Stimulated activated CD4-positive, alpha-beta T cell treated with anti-CD3 and anti-CD28 coated beads, Interleukin-2, amount 100 ng/mL, for 4 hours (primary cell): ENCODE data around the gene PPP1R14B.

Source experiments
- DNase-seq: peaks from one replicate; pipeline ENCODE4 v3.0.0-alpha.2; 2020; ENCODE audit warnings: low read depth

The PPP1R14B gene, protein sequence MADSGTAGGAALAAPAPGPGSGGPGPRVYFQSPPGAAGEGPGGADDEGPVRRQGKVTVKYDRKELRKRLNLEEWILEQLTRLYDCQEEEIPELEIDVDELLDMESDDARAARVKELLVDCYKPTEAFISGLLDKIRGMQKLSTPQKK

GRCh38 chr11:64246871-64247728 lies at the start of gene PPP1R14B:
TSS of gene PPP1R14B (minus strand) at chr11:64246943. CDS start at chr11:64246673, 270 bp downstream.
- DNase-seq, result peak; percentile 77

- DNase-seq, result no peak
These were observed 49.5 kb upstream of the PPP1R14B start for GRCh38 chr11:64296236-64296635.

DNA sequence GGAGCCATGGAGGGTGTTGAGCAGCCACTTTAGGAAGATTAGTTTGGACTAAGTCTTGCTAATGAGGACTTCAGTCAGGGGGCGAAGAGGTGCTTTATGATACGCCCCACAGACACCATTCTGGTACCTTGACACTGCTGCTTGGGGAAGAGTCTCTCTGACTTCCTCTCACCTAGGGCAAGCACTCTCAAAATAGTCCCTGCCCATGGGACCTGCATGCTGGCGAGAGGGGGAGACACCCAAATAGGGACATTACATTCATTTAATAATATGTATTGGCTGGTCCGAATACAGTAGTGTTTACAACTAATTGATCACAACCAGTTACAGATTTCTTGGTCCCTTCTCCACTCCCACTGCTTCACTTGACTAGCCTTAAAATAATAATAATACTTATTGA lies 49.0 kb upstream of the PPP1R14B start:
- no peak for DNase-seq

DNA sequence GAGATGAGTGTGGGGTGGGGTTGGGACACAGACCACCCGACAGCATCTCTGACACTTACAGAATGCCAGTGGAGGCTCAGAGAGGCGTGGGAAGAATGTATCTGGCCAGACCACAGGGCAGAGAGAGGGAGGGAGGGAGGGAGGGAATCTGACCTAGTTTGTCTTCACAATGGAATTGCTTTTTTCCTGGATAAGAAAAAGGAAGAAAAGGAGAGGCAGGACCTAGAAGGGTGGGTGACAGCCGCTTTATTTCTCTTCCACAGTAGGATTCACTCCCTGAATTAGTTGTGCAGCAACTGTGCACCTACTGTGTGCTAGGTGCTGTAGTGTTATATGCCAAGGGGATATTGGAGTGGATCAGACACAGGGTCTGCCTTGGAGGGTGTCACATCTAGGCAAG lies 48.0 kb upstream of the PPP1R14B start:
- DNase-seq, result no peak

- no peak for DNase-seq
These were observed 45.9 kb upstream of the PPP1R14B start for GRCh38 chr11:64292460-64293254.

GRCh38 chr11:64291752-64292459 lies 45.2 kb upstream of the PPP1R14B start:
- no peak for DNase-seq

GRCh38 chr11:64291262-64291751 lies 44.6 kb upstream of the PPP1R14B start, which contains the start of gene KCNK4:
TSS of gene KCNK4 (plus strand) at chr11:64291302. CDS start at chr11:64293019, 1,717 bp downstream.
- no peak for DNase-seq

DNA sequence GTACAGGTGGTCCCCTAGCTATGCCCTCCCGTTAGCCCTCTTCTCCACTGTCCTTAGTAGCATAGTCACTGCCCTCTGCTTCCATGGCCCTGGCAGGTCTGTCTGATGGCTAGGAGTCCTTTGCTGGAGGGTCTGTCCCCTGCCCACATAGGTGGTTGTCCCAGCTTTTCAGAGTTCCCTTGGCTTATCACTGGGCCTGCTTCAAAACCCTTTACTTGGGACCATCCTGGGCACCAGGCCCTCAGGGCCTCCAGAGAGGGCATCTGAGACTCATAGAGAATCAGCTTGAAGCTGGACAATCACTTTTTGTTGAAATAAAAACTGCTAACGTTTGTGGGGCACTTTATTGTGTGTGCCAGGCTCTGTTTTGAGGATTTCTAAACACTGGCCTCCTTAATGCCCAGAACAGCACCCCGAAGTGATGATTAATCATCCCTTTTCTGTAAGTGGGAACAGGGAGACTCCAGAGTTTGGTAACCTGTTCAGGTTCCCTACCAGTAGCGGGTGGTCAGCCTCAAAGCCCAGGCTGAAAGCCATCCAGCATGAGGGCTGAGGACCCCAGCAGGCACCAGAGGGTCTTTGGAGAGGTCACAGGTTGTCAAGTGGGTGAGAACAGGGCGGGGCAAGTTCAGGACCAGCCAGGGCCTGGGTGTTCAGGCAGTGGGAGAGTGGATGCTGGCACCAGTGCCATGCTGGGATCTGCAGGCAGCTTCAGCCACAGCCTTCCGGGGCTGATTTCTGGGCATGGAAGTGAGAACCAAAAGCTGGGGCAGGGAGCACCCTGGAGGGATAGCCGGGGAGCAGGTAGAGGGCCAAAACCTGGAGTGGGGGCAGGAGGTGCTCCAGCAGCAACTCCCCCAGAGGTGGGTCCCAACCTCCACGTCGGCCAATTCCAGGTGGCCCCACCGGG lies 43.9 kb upstream of the PPP1R14B start:
- no peak for DNase-seq

- no peak for DNase-seq
These were observed 42.3 kb upstream of the PPP1R14B start for GRCh38 chr11:64289002-64289564.

- DNase-seq, result no peak
These were observed 41.6 kb upstream of the PPP1R14B start for GRCh38 chr11:64288353-64288750.

DNA sequence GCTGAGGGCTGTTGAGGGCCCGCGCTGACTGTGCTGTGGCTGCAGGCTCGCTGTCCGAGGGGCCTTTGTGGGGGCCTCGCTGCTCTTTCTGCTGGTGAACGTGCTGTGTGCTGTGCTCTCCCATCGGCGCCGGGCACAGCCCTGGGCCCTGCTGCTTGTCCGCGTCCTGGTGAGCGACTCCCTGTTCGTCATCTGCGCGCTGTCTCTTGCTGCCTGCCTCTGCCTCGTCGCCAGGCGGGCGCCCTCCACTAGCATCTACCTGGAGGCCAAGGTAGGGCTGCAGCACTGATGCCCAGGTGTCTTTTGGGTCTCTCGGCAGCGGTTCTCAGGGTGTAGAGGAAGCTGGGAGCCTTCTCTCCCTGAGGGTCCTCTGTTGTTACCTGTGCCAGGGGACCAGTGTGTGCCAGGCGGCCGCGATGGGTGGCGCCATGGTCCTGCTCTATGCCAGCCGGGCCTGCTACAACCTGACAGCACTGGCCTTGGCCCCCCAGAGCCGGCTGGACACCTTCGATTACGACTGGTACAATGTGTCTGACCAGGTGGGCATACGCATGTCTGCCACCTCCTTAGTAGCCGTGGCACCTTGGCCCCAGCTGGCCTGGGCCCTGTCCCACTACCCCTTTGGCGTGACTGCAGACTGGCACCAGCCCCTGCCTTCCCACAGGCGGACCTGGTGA lies 41.1 kb upstream of the PPP1R14B start:
- DNase-seq, result no peak

DNA sequence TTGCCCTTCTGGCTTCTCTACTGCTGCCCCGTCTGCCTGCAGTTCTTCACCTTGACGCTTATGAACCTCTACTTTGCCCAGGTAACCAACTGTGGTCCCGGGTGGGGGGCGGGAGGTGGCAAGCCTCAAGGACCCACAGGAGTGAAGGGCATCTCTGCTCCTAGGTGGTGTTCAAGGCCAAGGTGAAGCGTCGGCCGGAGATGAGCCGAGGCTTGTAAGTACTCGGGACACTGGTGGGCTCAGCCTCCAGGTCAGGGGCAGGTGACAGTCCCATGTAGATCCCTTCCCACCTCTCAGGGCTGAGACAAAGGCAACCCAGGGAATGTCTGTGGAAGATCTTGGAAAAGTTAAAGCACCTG lies 40.0 kb upstream of the PPP1R14B start:
- DNase-seq, result no peak

- DNase-seq, result no peak
These were observed 39.4 kb upstream of the PPP1R14B start for GRCh38 chr11:64285885-64286800.

GRCh38 chr11:64284962-64285884 lies 38.5 kb upstream of the PPP1R14B start, which contains the start of gene GPR137:
TSS of gene GPR137 (plus strand) at chr11:64285848. CDS start at chr11:64286525, 677 bp downstream.
- peak; percentile 87 for DNase-seq

GRCh38 chr11:64284048-64284961 lies 37.6 kb upstream of the PPP1R14B start, which contains the start of gene BAD:
TSS of gene BAD (minus strand) at chr11:64284665. CDS start at chr11:64284368, 297 bp downstream.
- DNase-seq, result peak; percentile 88

DNA sequence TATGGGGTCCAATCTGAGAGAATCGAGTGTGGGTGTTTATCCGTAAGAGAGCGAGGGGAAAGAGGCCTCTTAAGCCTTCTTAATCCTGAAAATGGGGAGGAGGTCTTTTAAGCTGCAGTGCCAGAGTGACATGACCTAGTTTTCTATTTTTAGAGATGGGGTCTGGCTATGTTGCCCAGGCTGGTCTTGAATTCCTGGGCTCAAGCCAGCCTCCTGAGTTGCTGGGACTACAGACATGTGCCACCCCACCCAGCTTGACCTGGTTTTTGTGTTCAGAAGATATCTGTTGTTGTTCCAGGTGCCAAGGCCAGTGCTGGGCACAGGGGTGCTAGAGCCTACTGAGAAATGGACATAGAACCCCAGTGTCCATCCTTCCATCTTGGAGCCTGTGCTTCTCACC lies 36.3 kb upstream of the PPP1R14B start:
- no peak for DNase-seq
